Activated T-helper 1 cell treated with Interleukin-2 at 50 U/mL for 16 hours (primary cell): Measurements from ENCODE around the gene EDDM13.
"Not testable (repeated sequence)": the region's sequence is repeated elsewhere in the genome, so short reads cannot be mapped to it uniquely, and the experiment has no call there.

ENCODE experiments used
- DNase-seq: peaks from one replicate; pipeline ENCODE4 v3.0.0-alpha.2; 2020; ENCODE audit warnings: low read depth

Gene EDDM13

GRCh38 chr19:56321989-56322440 is 49.5 kb downstream of the EDDM13 start:
- DNase-seq = no peak

- no peak for DNase-seq
Measured at GRCh38 chr19:56324436-56324835, 51.9 kb downstream of the EDDM13 start.

- DNase-seq = no peak
Measured at GRCh38 chr19:56332695-56333094, 60.1 kb downstream of the EDDM13 start.

GRCh38 chr19:56333506-56333905 is 61.0 kb downstream of the EDDM13 start:
- DNase-seq = no peak

GRCh38 chr19:56335371-56335770 is 62.8 kb downstream of the EDDM13 start:
- DNase-seq = not testable (repeated sequence)

GRCh38 chr19:56337077-56337476 is 64.5 kb downstream of the EDDM13 start:
- not testable (repeated sequence) for DNase-seq

- DNase-seq = not testable (repeated sequence)
Measured at GRCh38 chr19:56339031-56339430, 66.5 kb downstream of the EDDM13 start.

GRCh38 chr19:56341948-56342347 is 69.4 kb downstream of the EDDM13 start:
- no peak for DNase-seq

GRCh38 chr19:56347163-56347778 is 74.7 kb downstream of the EDDM13 start:
- DNase-seq = no peak

- DNase-seq = no peak
Measured at GRCh38 chr19:56348289-56348877, 75.8 kb downstream of the EDDM13 start.

GRCh38 chr19:56350416-56351045 is 78.0 kb downstream of the EDDM13 start:
- DNase-seq = no peak

GRCh38 chr19:56351208-56351607 is 78.7 kb downstream of the EDDM13 start:
- no peak for DNase-seq

GRCh38 chr19:56355517-56355916 is 83.0 kb downstream of the EDDM13 start:
- no peak for DNase-seq

GRCh38 chr19:56356944-56357343 is 84.4 kb downstream of the EDDM13 start:
- DNase-seq = no peak
